HepG2 (cell line): ENCODE results near the gene SNRPN. TPM values are rescaled to one million over a fixed set of nuclear protein-coding genes. Genes with fewer than 3 reads are reported as not detected.

Experiments
- ATM ChIP-seq: fragments of 450-650 bp; IDR thresholded peaks from 2 replicates; pipeline ENCODE4 v1.7.1; 2017; ENCODE audit warnings: mild to moderate bottlenecking, borderline replicate concordance
- CEBPB ChIP-seq: IDR thresholded peaks from 2 replicates; pipeline ENCODE4 v1.6.1; 2011; ENCODE audit warnings: low read depth, low read length, improper control_type of control experiment, borderline replicate concordance
- GABPB1 ChIP-seq: IDR thresholded peaks from 2 replicates; pipeline ENCODE4 v1.6.1; 2016; ENCODE audit warnings: mild to moderate bottlenecking, missing genetic modification reagents, moderate library complexity, missing compliant biosample characterization
- HDAC2 ChIP-seq: sonication (generic); formaldehyde crosslinking; IDR thresholded peaks from 2 replicates; pipeline ENCODE4 v1.4.0; 2020; ENCODE audit warnings: missing genetic modification reagents
- MXD4 ChIP-seq: IDR thresholded peaks from 2 replicates; pipeline ENCODE4 v1.6.1; 2016; ENCODE audit warnings: mild to moderate bottlenecking, missing biosample characterization, missing genetic modification reagents
- PRDM10 ChIP-seq: sonication (generic); formaldehyde crosslinking; IDR thresholded peaks from 2 replicates; pipeline ENCODE4 v1.4.0; 2020; ENCODE audit warnings: low read depth, missing genetic modification reagents
- SP1 ChIP-seq, 2 experiments: fragments of 450-650 bp in 1 of 2; sonication (generic) in 1 of 2; formaldehyde crosslinking in 1 of 2; IDR thresholded peaks; 2 replicates each; pipeline versions ENCODE4 v1.4.0 to v1.6.1; 2016 to 2020; ENCODE audit warnings: missing genetic modification reagents in 1 of 2
- SRSF1 ChIP-seq: fragments of 200-400 bp; formaldehyde crosslinking; optimal IDR thresholded peaks from 2 replicates; pipeline ENCODE3; 2017; ENCODE audit warnings: mild to moderate bottlenecking, low read depth, low read length, moderate library complexity
- THAP9 ChIP-seq: sonication (generic); formaldehyde crosslinking; IDR thresholded peaks from 2 replicates; pipeline ENCODE4; 2020; ENCODE audit warnings: missing genetic modification reagents, mild to moderate bottlenecking, borderline replicate concordance
- ZBTB7A ChIP-seq: sonication (generic); formaldehyde crosslinking; IDR thresholded peaks from 2 replicates; pipeline ENCODE4 v1.8.0; 2022; ENCODE audit warnings: mild to moderate bottlenecking, missing genetic modification reagents
- ZNF121 ChIP-seq: sonication (generic); formaldehyde crosslinking; IDR thresholded peaks from 2 replicates; pipeline ENCODE4 v1.5.0; 2020; ENCODE audit warnings: mild to moderate bottlenecking, missing genetic modification reagents
- ZNF33B ChIP-seq: sonication (generic); formaldehyde crosslinking; IDR thresholded peaks from 2 replicates; pipeline ENCODE4 v1.5.1; 2020; ENCODE audit warnings: mild to moderate bottlenecking, missing genetic modification reagents
- ZNF660 ChIP-seq: sonication (generic); formaldehyde crosslinking; IDR thresholded peaks from 2 replicates; pipeline ENCODE4 v1.5.1; 2020; ENCODE audit warnings: mild to moderate bottlenecking, low read depth, missing genetic modification reagents, borderline replicate concordance
- ZNF773 ChIP-seq: sonication (generic); formaldehyde crosslinking; IDR thresholded peaks from 2 replicates; pipeline ENCODE4 v1.4.0; 2020; ENCODE audit warnings: missing genetic modification reagents, borderline replicate concordance
- ZNF816 ChIP-seq: sonication (generic); formaldehyde crosslinking; IDR thresholded peaks from 2 replicates; pipeline ENCODE4 v1.8.0; 2022; ENCODE audit warnings: missing genetic modification reagents, mild to moderate bottlenecking, borderline replicate concordance
- ZSCAN20 ChIP-seq: sonication (generic); formaldehyde crosslinking; IDR thresholded peaks from 2 replicates; pipeline ENCODE4 v1.4.0; 2020; ENCODE audit warnings: missing genetic modification reagents, mild to moderate bottlenecking, borderline replicate concordance
- polyA plus RNA-seq, 8 experiments: library from polyadenylated mRNA; depleted of rRNA in 3 of 8; stranded (reverse) in 7 of 8; unstranded in 1 of 8; fragments of >200 nt; fragmentation: Illumina TruSeq in 4 of 8; extraction: Trizol in 4 of 8; gene quantifications; 2 replicates each; pipeline versions ENCODE4 v1.2.1 to v1.2.3, GENCODE V29; 2011 to 2016; ENCODE audit warnings: low read depth in 4 of 8, missing spikeins in 1 of 8, mixed read lengths in 1 of 8; ENCODE audit not compliant: insufficient read depth in 1 of 8
- total RNA-seq, 5 experiments: library from RNA; depleted of rRNA; stranded (reverse); fragments of >200 nt; fragmentation: Illumina TruSeq; extraction: Trizol; gene quantifications; 2 replicates each; pipeline ENCODE4 v1.2.3, GENCODE V29; 2016; ENCODE audit warnings: low read depth in 1 of 5
- TF ChIP-seq, protein P1 (sequence below): sonication (generic); formaldehyde crosslinking; IDR thresholded peaks from 2 replicates; pipeline ENCODE4 v1.4.0; 2020; ENCODE audit warnings: missing genetic modification reagents
- TF ChIP-seq, protein P2 (sequence below): sonication (generic); formaldehyde crosslinking; IDR thresholded peaks from 2 replicates; pipeline ENCODE4 v1.9.0; 2021; ENCODE audit warnings: missing genetic modification reagents, mild to moderate bottlenecking, borderline replicate concordance

SNRPN gene
- total and polyA plus RNA-seq, 2 of the 13 experiments (the other 11 are each of a cell fraction or from before 2014, with no cell fraction given), result 133 to 212 TPM

GRCh38 chr15:24956111-24956838 lies 1.5 kb downstream of the SNRPN start (continued):
- TF ChIP-seq PRDM10 (CRISPR knock-in tag) (0 out of 2 replicates have a peak, but pooled peaks have one; percentile 41), SP1 (IDR thresholded peaks at IDR 0.05) (no peak), SP1 (CRISPR knock-in tag; IDR thresholded peaks at IDR 0.05) (0 out of 2 replicates have a peak, but pooled peaks have one; percentile 31), ZBTB7A (CRISPR knock-in tag) (peak; percentile 56; the same call in 1 of the 2 replicates), THAP9 (CRISPR knock-in tag) (peak; percentile 73; the same call in 1 of the 2 replicates), GABPB1 (CRISPR knock-in tag) (peak; percentile 74), ZNF816 (CRISPR knock-in tag) (0 out of 2 replicates have a peak, but pooled peaks have one; percentile 58), ZNF121 (CRISPR knock-in tag) (no peak), ZNF660 (CRISPR knock-in tag) (no peak), SRSF1 (peak; percentile 61), CEBPB (peak; percentile 97), ATM (no peak), MXD4 (CRISPR knock-in tag) (0 out of 2 replicates have a peak, but pooled peaks have one; percentile 13), ZSCAN20 (no peak), ZNF33B (CRISPR knock-in tag) (no peak), ZNF773 (no peak), HDAC2 (CRISPR knock-in tag) (peak; percentile 5; the same call in 1 of the 2 replicates)
- TF ChIP-seq, protein P1, sequence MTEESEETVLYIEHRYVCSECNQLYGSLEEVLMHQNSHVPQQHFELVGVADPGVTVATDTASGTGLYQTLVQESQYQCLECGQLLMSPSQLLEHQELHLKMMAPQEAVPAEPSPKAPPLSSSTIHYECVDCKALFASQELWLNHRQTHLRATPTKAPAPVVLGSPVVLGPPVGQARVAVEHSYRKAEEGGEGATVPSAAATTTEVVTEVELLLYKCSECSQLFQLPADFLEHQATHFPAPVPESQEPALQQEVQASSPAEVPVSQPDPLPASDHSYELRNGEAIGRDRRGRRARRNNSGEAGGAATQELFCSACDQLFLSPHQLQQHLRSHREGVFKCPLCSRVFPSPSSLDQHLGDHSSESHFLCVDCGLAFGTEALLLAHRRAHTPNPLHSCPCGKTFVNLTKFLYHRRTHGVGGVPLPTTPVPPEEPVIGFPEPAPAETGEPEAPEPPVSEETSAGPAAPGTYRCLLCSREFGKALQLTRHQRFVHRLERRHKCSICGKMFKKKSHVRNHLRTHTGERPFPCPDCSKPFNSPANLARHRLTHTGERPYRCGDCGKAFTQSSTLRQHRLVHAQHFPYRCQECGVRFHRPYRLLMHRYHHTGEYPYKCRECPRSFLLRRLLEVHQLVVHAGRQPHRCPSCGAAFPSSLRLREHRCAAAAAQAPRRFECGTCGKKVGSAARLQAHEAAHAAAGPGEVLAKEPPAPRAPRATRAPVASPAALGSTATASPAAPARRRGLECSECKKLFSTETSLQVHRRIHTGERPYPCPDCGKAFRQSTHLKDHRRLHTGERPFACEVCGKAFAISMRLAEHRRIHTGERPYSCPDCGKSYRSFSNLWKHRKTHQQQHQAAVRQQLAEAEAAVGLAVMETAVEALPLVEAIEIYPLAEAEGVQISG (CRISPR knock-in tag), result 0 out of 2 replicates have a peak, but pooled peaks have one; percentile 34
- TF ChIP-seq, protein P2, sequence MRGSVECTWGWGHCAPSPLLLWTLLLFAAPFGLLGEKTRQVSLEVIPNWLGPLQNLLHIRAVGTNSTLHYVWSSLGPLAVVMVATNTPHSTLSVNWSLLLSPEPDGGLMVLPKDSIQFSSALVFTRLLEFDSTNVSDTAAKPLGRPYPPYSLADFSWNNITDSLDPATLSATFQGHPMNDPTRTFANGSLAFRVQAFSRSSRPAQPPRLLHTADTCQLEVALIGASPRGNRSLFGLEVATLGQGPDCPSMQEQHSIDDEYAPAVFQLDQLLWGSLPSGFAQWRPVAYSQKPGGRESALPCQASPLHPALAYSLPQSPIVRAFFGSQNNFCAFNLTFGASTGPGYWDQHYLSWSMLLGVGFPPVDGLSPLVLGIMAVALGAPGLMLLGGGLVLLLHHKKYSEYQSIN (CRISPR knock-in tag), result no peak
